H7 (cell line): ENCODE data around the gene PDCD10. TPM values are rescaled to one million over a fixed set of nuclear protein-coding genes. Genes with fewer than 3 reads are reported as not detected.

Source experiments
- DNase-seq: peaks from one replicate; pipeline ENCODE4 v3.0.0; 2012
- H3K27me3 ChIP-seq: 2 replicates; pipeline ENCODE4 v1.6.0; 2011; ENCODE audit warnings: mild to moderate bottlenecking, low read length; ENCODE audit not compliant: control insufficient read depth, insufficient read depth
- H3K36me3 ChIP-seq: replicated peaks from 2 replicates; pipeline ENCODE4 v1.5.1; 2011; ENCODE audit warnings: low read length; ENCODE audit not compliant: control insufficient read depth, insufficient read depth
- H3K4me3 ChIP-seq: 2 replicates; pipeline ENCODE4 v1.5.1; 2011; ENCODE audit warnings: low read depth, mild to moderate bottlenecking, control low read depth, low read length, moderate library complexity; ENCODE audit not compliant: insufficient read depth
- total RNA-seq: library from RNA; depleted of rRNA; stranded (reverse); fragments of >200 nt; shearing (Covaris generic); gene quantifications from 2 replicates; pipeline ENCODE4 v1.2.3, GENCODE V29; 2014

The PDCD10 gene
- total RNA-seq, 1 experiment from 2014 or later: 53.3 TPM

- Histone ChIP-seq H3K36me3 (no peaks in the 10 kb centered on the region; the same call in 1 of the 2 replicates), H3K4me3 (no peak overlapping the region), H3K27me3 (no peaks in the 10 kb centered on the region)
- no peak for DNase-seq
These were observed 58.8 kb downstream of the PDCD10 start for GRCh38 chr3:167675848-167676247.

DNA sequence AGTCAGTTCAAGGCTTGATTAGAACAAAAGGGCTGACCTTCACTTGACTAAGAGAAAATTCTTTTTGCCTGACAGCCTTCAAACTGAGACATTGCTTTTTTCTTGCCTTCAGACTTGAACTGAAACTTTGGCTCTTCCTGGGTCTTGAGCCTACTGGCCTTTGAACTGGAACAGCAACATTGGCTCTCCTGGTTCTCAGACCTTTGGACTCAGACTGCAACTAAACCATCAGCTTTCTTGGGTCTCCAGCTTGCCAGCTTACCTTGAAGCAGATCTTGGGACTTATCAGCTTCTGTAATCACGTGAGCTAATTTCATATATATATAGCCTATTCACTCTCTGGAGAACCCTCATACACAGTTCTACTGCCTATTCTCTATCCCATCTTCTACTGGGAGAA is 61.5 kb downstream of the PDCD10 start:
- Histone ChIP-seq H3K4me3 (no peak overlapping the region), H3K36me3 (no peaks in the 10 kb centered on the region; the same call in 1 of the 2 replicates), H3K27me3 (no peaks in the 10 kb centered on the region)
- no peak for DNase-seq

DNA sequence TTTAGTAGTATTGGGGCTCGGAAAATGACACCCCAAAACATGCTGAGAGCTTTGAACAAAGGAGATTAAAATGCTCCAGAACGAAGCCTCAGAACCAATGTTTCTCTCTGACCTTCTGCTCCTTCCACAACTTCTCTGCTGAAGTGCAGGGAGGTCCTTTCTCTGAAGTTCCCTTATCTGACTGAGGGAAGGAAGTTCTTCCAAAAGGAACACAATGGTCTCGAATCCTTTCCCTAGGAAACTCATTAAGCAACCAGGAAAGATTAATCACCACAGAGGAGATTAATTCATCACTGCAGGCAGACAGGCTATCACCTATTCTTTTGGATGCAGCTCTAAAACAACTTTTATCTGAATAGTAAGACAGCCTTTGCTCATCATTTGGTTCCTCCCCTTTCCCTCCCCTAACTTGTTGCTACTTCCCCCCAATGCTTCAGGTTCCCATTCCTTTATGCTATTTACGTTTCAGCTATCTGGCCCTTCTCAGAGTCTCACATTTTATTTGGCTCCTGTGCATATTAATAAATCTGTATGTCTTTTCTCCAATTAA is 62.7 kb downstream of the PDCD10 start:
- H3K4me3 ChIP-seq: no peak overlapping the region
- H3K36me3 ChIP-seq: no peaks in the 10 kb centered on the region; the same call in 1 of the 2 replicates
- no peak for DNase-seq
- H3K27me3 ChIP-seq: no peaks in the 10 kb centered on the region

GRCh38 chr3:167669699-167670098 is 65.0 kb downstream of the PDCD10 start:
- no peak overlapping the region for H3K4me3 ChIP-seq
- DNase-seq: no peak
- H3K36me3 ChIP-seq: no peaks in the 10 kb centered on the region
- no peaks in the 10 kb centered on the region for H3K27me3 ChIP-seq

DNA sequence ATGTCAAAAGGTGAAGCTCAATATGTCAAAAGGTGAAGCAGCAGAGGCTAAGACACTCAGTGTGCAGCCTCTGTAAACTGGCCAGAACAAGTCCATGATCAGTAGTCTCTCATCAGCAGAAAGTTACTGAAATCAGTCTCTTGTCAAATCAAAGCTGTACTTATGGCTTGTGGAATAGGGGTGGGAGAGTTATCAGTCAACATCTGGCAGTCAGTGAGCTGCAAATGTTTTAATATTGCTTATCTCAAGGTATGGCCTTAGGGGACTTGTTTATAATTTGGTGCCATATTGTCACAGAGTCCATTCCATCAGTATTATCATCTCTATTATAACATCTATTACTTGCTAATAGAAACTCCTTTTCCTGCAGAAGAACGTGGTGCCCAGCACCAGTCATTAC is 66.0 kb downstream of the PDCD10 start:
- Histone ChIP-seq H3K27me3 (no peaks in the 10 kb centered on the region), H3K4me3 (no peak overlapping the region)
- DNase-seq: no peak

GRCh38 chr3:167666563-167666962 is 68.1 kb downstream of the PDCD10 start:
- Histone ChIP-seq H3K27me3 (no peaks in the 10 kb centered on the region), H3K4me3 (no peak overlapping the region), H3K36me3 (no peaks in the 10 kb centered on the region)
- no peak for DNase-seq

More for the DNA sequence above, 66.0 kb downstream of the PDCD10 start:
- H3K36me3 ChIP-seq: no peaks in the 10 kb centered on the region

DNA sequence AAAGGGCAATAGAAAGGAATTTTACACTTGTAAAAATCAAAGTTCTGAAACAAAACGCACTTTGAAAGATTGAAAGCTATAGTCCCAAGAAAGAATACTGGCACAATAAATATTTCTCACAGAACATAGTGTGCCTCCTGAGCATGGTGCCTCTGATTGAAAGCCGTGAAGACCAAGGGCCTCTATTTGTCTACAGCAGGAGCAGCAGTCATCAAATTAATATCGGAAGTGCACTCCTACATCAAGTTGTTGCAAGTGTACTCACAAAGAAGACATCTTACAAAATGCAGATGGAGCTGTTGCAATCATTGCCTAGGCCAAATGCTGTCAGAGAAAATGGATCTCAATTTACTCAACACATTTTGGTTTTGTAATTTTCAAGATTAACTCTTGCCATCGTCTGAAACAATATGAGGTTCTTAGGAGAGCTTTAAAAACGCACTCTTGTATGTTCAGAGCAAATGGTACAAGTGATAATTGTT is 71.7 kb downstream of the PDCD10 start:
- no peaks in the 10 kb centered on the region for H3K36me3 ChIP-seq
- H3K4me3 ChIP-seq: no peak overlapping the region
- no peak for DNase-seq
- H3K27me3 ChIP-seq: no peaks in the 10 kb centered on the region

DNA sequence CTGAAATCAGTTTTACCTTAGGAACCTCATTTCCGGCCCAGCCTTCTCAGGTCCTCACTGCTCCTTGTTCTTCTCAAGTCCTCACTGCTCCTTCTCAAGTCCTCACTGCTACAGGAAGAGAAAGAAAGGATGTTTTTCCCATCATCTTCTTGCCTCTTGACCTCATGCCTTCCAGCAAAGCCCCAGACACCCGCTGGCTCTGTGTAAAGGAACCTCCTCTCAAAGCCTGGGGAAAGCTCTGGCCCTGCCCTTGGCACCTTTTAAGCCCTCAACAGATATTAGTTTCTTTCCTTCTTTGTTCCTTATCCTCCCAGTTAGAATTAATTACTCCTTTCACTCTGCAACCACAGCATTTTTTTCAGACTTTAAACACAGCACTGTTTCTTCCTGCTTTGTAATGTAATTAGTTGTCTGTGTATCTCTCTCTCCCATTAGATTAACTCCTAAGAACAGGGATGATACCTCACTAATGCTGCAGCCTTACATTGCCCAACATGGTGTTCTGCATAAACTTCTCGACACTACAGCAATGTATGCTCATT is 76.9 kb downstream of the PDCD10 start:
- Histone ChIP-seq H3K27me3 (no peaks in the 10 kb centered on the region), H3K36me3 (no peaks in the 10 kb centered on the region), H3K4me3 (no peak overlapping the region)
- DNase-seq: no peak

- H3K36me3 ChIP-seq: no peaks in the 10 kb centered on the region
- DNase-seq: no peak
These were observed 77.9 kb downstream of the PDCD10 start for GRCh38 chr3:167656821-167657220.

DNA sequence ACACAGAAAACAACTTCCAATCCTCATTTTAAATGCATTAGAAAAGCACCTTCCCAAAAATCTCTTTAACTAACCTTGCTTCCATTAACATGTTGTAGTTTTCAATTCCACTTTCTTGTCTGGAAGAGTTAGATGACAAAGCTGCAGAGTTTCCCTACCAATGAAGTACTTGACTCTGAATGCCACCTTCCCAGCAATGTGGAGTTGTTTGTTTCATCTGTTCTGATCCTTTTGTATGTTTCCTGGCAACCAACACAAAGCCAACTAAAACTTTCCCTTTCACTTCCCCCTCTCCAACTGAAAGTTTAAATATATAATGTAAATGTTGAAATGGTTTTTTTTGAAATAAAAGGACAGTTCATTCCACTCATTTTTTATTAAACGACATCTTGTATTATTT is 80.9 kb downstream of the PDCD10 start, which contains the start of gene WDR49:
Gene WDR49, minus strand, starts transcription at position 183 of the 400 bp plus-strand sequence. CDS start 517 bp downstream, outside the sequence.
- H3K4me3 ChIP-seq: no peak within 1 kb of the TSS
- H3K36me3 ChIP-seq: no peaks in the 10 kb centered on the region
- H3K27me3 ChIP-seq: no peaks in the 10 kb centered on the region
- peak; percentile 8 for DNase-seq

More at GRCh38 chr3:167656821-167657220, 77.9 kb downstream of the PDCD10 start:
- Histone ChIP-seq H3K27me3 (no peaks in the 10 kb centered on the region), H3K4me3 (no peak overlapping the region)

DNA sequence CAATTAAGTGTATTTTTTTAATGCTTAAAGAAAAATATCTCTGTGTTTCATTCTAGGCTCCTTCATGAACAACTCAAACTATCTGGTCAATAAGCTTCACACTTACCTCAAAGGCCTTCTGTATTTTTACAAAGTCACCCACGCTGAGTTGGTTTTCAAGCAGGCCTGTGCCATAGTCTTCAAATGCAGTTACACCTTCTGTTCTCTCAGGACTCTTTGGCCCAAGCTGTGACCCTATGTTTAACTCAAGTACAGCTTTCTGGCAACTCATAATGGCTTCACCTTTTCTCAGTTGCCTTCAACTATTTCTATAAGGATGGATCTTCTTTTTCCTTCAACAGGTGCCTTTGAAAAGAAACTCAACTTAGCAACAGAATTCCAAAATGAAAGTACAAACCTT is 81.5 kb downstream of the PDCD10 start:
- no peak overlapping the region for H3K4me3 ChIP-seq
- DNase-seq: no peak
- no peaks in the 10 kb centered on the region for H3K27me3 ChIP-seq
- no peaks in the 10 kb centered on the region for H3K36me3 ChIP-seq

GRCh38 chr3:167651826-167652225 is 82.9 kb downstream of the PDCD10 start:
- H3K4me3 ChIP-seq: no peak overlapping the region
- H3K36me3 ChIP-seq: no peaks in the 10 kb centered on the region
- DNase-seq: no peak
- H3K27me3 ChIP-seq: no peaks in the 10 kb centered on the region

GRCh38 chr3:167650459-167650858 is 84.2 kb downstream of the PDCD10 start:
- H3K36me3 ChIP-seq: no peaks in the 10 kb centered on the region
- no peak for DNase-seq
- H3K27me3 ChIP-seq: no peaks in the 10 kb centered on the region
- no peak overlapping the region for H3K4me3 ChIP-seq

DNA sequence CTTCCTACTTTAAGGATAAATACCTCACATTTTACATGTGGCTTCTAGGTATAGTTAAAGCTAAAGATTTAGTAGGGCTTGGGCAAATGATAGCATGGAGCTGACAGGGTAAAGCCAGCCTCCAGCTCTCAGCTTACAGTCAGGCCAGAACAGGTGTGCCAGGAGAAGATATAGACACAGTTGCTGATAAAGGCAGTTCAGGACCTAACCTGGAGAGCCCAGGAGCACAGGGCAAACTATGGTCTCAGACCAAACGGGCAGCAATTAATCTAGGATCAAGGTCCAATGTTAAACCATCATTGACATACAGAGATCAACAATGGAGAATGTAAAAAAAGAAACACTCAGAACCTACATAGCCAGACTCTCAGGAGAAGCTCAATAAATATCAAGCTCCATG is 84.9 kb downstream of the PDCD10 start:
- Histone ChIP-seq H3K4me3 (no peak overlapping the region), H3K36me3 (no peaks in the 10 kb centered on the region), H3K27me3 (no peaks in the 10 kb centered on the region)
- no peak for DNase-seq

GRCh38 chr3:167644611-167645010 is 90.1 kb downstream of the PDCD10 start:
- DNase-seq: no peak
- Histone ChIP-seq H3K4me3 (no peak overlapping the region), H3K27me3 (no peaks in the 10 kb centered on the region), H3K36me3 (no peaks in the 10 kb centered on the region)
